Measurements from ENCODE around the gene FBXO28.

FBXO28 gene

DNA sequence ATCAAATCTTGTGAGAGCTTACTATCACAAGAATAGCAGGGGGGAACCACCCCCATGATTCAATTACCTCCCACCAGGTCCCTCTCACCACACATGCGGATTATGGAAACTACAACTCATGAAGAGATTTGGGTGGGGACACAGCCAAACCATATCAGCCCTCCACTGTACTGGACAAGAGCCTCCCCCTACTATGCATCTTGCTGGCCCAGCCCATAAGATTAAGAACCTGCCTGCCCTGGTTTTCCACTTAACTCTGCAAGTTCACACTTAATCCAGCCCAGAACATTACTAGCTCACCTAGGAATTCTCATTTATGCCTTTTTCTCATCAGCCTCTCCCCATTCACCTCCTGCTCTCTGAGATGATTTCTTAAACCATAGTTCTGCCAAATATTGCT is 18.0 kb upstream of the FBXO28 start:
- DNase-seq, result no peak

DNA sequence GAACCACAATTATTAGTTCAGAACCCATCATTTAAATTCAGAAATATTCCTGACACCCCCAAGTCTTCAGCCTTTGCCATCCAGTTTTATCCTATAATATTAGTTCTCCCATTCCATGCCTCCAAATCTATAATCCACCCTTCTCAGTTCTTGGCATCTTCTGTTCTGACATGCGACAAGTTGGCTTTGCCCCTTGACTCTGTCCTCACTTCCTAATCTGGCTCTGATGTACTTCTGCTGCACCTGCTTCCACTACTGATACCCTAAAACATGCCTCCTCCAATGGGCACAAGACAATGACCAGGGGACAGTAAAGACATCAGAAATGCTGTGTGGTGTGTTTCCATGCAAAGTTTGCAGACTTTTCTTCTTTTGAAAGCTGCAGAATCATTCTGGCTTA is 17.1 kb upstream of the FBXO28 start:
- no peak for DNase-seq

DNA sequence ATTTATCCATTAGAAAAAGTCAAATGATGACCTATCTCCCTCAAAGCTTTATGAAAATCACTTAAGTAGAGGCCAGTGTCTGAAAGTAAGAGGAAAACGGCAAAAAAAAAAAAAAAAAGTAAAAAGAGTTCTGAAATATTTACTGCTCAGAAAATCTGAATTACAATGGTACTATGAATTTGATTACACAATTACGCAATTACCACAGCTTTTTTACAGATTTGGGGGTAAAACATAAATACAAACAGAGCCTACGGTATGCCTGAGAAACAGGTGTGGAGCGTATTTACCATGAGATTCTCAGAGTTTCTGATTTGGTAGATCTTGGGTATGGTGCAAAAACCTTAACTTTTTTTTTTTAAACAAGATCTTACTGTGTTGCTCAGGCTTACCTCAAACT is 15.9 kb upstream of the FBXO28 start:
- no peak for DNase-seq

DNA sequence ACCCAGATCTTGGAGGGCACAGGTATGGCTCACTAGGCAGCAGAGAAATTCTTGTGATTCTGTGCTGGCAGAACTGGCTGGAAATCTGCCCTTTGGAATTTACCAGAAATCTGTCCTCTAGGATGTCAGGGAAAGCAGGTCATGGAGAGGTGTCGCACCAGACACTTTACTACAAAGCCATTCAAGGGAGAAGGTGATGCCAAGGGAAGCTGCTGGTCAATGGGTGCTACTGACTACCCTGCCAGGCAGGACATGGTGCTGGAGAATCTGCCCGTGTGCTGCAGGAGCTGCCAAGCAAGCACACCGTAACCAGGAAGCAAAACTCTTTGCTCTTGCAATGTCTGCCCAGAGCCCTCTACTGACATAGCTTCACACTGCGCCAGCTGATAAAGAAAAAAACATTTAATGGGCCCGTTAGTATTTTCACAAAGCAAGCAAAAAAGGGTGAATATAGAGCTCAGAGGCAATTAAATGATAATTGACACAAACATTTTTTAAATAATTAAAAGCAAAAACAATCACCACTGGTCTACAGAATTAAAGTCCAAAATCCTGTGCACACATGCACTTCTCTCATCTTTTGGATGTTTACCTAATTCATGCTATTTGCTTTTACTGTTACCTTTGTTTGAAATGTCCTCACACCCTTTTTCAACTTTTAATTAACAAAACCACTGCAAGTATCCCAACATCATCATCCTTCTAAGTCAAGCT is 7.2 kb upstream of the FBXO28 start:
- DNase-seq, result peak; percentile 0

DNA sequence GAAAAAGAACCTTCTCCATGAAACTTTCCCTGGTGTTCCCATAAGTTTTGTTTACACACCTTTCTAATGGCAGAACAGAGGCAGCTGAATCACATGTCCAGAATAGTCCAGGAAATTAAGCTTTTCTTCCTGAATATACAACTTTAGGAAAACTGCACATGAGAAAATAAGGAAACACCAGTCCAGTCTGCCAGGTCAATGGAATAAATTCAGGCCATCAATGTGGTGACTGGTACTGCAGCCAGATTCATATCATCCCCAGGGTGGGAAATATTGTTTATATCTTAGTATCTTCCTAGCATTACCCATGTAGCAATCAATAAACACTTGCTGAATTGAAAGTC is 6.7 kb upstream of the FBXO28 start:
- no peak for DNase-seq

DNA sequence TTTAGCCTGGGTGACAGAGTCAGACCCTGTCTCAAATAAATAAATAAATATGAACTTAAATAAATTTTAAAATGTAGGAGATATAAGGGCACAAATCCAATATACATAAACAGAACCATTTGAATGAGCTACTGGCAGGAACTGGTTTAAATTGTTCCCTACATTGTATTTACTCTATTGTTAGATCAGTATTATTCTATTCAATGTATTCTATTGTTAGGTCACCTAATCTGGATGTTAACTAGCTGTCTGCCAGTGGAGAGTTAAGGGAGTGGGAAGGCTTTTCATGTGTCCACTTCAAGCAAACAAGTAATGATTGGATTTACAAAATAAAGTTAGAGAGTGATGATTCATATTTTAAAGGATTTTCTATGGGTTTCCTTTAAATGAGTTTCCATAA is 4.9 kb upstream of the FBXO28 start:
- no peak for DNase-seq

DNA sequence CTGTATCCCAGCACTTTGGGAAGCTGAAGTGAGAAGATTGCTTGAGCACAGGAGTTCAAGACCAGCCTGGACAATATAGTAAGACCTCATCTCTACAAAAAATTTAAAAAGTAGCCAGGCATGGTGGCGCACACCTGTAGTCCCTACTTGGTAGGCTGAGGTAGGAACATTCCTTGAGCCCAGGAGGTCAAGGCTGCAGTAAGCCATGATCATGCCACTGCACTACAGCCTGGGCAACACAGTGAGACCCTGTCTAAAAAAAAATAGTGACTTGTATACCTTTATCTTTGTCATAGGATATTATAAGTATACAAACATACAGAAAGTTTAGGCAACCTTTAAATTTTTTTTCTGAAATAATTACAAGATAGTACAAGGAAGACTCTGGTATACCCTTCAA is 3.9 kb upstream of the FBXO28 start:
- DNase-seq, result no peak

DNA sequence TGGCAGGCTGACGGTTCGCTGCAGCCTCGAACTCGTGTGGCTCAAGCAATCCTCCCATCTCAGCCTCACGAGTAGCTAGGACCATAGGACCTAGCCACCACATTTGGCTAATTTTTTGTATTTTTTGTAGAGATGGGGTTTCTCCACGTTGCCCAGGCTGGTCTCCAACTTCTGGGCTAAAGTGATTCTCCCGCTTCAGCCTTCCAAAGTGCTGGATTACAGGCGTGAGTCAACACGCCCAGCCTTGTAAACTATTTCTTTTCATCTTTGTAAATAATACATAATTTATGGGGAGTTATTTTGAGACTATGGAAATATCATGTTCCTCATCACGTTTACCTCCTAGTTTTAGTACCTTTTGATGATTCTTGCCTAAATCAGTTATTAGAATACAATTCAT is 906 bp upstream of the FBXO28 start:
- DNase-seq, result no peak

DNA sequence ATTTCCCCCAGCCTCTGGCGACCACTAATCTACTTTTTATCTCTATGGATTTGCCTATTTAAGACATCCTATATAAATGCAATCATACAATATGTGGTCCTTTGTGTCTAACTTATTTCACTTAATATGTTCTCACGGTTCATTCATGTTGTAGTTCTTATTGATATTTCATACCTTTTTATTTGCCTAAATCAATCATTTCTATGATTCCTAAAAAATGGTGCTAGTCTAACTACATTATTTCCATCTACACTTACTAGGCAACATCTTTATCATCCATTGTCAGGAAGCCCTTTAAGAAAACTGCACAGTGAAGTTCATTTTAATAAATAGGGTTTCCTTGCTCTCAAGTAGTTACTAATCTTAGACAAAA is 380 bp upstream of the FBXO28 start:
- DNase-seq, result no peak

DNA sequence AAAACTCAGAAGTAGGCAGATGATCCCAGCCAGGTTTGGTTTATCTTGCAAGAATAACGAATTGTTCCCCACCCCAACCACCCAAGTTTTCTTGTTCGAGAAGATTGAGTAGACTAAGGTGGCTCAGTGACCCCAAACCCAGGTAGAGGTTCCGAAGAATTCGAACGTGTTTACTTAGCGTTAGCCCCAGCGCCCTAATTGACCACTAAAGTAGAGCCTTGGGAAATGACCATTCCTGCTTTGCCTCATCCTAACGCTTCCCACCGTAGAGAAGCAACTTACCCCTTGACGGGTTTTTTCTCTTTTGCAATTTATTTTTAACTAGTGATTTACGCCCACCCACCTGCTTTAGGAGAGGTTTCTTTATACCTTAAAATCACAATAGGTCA is 870 bp downstream of the FBXO28 start:
- no peak for DNase-seq

DNA sequence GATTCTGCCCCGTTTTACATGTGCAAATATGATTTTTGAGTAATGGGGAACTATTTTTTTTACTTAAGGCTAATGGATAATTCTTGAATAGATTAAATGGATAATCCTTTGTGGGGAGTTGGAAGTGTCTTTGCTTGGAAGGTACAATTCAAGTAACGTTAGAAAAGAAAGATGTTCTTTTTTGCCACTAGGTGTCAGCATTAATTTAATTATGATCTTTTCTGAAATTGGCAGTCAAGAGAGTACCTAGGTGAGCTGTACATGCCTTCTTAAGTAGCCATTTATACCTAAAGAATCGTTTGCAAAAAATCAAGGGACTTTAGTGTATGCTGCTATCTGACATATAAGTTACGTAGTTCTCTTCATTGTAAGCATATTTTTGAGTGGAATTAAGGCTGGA is 2.2 kb downstream of the FBXO28 start:
- DNase-seq, result no peak

DNA sequence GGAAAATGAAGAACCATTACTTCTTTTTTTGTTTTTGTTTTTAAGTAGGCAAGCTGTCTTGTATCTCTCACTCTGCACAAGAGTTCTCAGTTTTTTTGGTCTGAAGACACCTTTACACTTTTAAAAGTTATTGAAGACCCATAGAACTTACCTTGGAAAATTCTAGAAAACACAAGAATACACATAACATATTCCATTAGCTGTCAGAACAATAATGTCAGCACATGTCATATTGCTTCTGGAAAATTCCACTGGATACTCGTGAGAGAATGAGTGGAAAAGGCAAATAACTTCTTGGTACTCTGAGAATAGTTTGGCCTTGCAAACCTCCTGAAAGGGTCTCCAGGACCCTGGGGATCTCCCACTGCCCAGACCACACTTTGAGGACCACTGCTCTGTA is 4.8 kb downstream of the FBXO28 start:
- DNase-seq, result no peak

DNA sequence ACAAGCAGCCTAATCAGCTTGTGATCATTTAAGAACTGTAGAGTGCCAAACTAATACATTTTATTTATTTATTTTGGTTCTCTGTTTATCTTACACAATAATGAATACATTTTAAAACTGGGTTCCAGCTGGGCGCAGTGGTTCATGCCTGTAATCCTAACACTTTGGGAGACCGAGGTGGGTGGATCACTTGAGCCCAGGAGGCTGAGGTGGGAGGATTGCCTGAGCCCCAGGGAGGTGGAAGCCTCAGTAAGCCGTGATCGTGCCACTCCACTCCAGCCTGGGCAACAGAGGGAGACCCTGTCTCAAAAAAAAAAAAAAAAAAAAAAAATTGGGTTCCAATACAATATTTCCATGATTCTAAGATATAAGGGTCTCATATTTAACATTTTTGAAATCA is 9.2 kb downstream of the FBXO28 start:
- DNase-seq, result no peak

DNA sequence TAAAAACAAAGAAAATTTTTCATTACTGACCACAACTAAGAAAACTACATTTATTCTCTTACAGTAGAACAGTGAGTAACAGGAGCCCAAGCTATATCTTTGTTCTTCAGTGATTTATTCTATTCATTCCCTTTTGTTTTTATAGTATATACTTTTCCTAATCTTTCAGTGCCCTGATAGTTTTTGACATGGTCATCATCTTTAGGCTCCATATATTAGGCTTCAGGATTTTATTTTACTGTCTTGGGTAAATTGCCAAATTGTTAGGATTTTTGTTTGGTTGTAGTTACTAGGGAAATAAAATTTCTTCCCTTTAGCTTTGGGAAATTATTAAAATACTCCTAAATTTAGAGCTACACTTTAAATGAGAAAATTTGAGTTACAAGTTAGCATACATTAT is 10.3 kb downstream of the FBXO28 start:
- DNase-seq, result no peak

DNA sequence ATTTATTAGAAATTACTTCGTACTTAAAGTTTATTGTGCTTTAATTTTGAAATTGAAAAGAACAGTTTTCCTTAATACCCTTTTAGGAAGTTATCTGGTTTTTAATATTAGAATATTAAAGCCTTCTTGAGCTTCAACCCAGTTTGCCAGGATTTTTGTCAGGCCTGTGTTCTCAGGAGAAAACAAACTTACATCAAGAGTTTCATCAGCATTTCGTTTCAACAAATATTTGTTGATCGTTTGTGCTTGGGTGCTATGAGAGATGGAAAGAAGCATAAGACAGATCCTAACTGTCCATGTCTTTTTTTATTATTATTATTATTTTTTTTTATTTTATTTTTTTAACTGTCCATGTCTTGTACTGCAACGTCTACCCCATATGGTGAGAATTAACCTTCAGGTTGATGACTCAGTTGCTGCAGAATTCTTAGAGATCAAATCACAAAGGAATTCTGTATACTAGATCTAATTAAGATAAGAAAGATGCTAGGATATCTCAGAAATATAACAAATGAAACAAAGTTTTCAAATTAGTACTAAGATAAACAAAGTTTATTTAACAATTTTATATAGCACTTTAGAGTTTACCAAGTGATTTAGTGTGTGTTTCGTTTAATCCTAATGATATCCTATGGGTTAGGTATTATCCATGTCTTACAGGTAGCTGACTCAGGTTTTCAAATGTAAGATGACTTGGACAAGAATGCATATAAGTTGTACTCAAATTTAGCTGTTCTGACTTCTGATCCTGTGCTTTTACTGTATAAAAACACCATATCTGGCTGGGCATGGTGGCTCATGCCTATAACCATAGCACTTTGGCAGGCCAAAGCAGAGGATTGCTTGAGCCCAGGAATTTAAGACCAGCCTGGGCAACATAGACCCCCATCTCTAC is 14.3 kb downstream of the FBXO28 start:
- DNase-seq, result no peak

DNA sequence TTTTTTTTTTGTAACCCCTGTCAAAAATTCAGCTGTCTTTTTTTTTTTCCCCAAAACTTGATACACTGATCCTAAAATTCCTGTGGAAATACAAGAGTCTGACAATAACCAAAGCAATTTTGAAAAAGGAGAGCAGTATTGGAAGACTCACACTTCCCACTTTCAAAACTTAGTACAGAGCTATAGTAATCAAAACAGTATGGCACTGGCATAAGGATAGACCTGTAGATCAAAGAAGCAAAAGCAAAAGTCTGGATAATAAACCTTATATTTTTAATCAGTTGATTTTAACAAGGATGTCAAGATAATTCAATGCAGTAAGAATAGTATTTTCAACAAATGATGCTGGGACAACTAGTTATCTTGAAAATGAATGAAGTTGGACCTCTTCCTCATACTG is 17.3 kb downstream of the FBXO28 start:
- DNase-seq, result no peak

DNA sequence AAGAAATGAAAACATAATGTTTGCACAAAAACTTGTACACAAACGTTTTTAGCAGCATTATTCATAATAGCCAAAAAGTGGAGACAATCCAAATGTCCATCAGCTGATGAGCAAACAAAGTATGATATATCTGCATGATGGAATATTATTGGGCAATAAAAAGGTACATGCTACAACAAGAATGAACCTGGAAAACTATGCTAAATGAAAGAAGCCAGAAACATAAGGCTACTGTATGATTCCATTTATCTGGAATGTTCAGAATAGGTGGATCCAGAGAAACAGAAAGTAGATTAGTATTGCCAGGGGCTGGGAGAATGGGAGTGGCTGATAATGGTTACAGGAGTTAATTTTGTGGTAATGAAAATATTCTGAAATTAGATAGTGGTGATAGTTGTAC is 19.0 kb downstream of the FBXO28 start:
- DNase-seq, result no peak

DNA sequence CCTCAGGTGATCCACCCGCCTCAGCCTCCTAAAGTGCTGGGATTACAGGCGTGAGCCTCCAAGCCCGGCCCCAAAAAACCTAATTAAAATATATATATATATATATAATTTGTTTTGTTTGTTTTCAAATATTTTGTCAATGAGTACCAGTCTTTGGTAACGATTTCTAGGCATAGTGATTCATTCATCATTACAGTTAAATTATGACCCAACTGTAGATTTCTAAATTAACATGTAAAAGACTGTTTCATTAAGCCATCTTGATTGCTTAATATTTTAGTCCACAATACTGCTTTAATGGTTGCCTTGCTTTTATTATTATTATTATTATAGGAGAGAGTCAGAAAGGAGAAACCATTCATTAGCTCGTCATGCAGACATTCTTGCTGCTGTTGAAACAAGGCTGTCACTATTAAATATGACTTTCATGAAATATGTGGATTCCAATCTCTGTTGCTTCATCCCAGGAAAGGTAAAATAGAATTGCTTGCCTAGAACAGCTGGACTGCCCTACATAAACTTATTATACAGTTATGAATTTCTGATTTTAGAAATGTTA is 19.9 kb downstream of the FBXO28 start:
- no peak for DNase-seq

DNA sequence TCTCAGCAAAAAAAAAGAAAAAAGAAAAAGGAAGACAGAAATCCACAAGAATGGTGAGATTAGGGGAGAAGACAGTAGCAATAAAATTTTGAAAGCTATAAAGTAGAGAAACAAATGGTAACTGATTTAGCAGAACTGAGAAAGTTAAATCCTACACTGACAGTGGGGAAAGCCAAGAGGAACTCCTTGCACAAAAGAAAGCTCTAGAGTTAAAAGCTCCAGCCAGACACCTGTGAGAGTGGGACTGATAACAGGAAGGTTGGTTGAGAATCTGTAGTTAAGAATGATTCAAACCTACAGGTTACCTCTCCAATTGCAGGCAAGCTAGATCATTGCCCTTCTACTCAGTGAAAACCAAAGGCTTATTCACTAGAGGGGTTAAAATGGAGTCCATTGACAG is 23.6 kb downstream of the FBXO28 start:
- DNase-seq, result no peak

DNA sequence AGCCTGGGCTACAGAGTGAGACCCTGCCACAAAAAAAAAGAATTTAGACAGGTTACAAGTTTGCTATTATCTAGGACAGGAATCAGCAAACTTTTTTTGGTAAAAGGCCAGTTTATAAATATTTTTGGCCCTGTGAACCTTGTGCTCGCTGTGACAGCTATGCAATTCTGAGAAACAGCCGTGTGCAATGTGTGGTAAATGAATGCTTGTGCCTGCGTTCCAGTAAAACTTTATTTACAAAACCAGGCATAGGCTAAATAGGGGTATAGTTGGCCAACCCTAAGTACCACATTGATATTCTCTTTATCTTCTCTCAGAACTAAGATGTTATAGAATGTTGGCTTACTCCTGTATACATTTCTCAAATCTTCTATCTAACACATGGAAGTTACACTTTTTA is 24.3 kb downstream of the FBXO28 start:
- DNase-seq, result no peak

DNA sequence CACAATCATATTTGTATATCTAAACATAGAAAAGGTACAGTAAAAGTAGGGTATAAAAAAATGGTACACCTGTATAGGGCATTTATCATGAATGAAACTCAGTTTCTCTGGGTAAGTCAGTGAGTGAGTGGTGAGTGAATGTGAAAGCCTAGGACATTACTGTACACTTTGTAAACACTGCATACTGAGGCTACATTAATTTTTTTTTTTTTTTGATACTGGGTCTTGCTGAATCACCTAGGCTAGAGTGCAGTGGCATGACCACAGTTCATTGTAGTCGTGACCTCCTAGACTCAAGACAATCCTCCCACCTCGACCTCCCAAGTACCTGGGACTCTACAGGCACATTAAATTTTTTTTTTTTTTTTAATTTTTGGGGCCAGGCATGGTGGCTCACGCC is 27.8 kb downstream of the FBXO28 start:
- DNase-seq, result no peak

DNA sequence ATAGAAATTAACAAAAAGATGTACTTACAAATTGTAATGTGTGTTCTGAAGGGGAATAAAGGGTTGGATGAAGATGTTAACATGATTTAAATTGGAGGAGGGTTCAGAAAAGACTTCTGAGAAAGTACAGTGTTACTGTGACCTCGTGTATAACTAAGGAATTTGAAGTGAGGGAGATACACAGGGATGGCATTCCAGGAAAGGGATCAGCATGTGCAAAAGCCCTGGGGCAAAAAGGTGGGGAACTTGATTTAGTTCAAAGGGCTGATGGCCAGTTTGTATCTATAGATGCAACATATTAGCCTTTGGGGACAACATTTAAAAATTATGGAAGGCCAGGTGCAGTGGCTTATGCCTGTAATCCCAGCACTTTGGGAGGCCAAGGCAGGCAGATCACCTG is 35.8 kb downstream of the FBXO28 start:
- no peak for DNase-seq

DNA sequence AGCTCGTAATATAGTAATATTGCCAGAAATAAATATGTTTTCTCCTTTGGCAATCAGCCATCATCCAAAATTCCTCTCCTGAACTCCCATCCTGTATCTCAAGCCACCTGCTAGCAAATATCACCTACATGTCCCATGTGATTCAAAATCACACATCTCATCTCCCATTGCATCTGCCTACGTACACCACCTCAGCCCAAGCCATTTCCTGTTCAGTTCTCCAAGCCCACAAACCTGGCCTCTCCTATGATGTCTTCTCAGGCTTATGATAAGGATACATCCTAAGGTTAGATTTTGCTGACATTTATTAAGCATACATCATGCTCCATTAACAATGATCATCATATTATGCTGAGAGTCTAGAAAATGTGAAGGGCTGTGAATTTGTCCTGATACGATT is 37.2 kb downstream of the FBXO28 start:
- DNase-seq, result no peak

DNA sequence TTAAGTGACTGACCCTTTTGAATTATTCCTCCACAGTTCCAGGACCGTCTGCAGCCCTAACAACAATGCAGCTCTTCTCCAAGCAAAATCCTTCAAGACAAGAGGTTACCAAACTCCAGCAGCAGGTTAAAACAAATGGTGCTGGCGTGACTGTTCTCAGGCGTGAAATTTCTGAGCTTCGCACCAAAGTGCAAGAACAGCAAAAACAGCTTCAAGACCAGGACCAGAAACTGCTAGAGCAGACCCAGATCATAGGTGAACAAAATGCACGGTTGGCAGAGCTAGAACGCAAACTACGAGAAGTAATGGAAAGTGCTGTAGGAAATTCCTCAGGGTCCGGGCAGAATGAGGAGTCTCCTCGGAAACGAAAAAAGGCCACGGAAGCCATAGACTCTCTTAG is 43.4 kb downstream of the FBXO28 start:
- no peak for DNase-seq

DNA sequence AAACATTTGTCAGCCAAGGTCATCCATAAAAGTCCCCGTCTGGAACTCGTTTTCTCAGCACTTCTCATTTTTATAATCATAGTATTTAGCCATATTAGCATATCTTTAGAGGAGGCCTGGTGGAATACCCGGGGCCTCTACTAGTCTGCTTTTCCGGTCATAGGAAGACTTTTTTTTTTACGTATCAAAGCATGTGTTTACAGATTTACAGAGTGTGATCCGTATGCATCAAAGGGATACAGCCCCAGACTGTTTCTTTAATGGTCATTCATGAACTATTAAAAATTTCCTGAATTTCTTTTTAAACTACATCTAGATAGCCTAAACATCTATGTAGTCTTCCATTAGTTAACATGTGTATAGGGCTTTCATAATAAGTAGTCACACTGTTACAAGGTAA is 45.6 kb downstream of the FBXO28 start:
- no peak for DNase-seq

Data from stimulated activated CD4-positive, alpha-beta T cell treated with anti-CD3 and anti-CD28 coated beads, Interleukin-12 subunit alpha, Interleukin-12 subunit beta, amount 100 ng/mL, for 4 hours (primary cell).